ENCODE results near the gene LARGE1. TPM values are rescaled to one million over a fixed set of nuclear protein-coding genes. Genes with fewer than 3 reads are reported as not detected.

Gene LARGE1
- total RNA-seq, 1 donor from 2014 or later = 35.7 TPM

DNA sequence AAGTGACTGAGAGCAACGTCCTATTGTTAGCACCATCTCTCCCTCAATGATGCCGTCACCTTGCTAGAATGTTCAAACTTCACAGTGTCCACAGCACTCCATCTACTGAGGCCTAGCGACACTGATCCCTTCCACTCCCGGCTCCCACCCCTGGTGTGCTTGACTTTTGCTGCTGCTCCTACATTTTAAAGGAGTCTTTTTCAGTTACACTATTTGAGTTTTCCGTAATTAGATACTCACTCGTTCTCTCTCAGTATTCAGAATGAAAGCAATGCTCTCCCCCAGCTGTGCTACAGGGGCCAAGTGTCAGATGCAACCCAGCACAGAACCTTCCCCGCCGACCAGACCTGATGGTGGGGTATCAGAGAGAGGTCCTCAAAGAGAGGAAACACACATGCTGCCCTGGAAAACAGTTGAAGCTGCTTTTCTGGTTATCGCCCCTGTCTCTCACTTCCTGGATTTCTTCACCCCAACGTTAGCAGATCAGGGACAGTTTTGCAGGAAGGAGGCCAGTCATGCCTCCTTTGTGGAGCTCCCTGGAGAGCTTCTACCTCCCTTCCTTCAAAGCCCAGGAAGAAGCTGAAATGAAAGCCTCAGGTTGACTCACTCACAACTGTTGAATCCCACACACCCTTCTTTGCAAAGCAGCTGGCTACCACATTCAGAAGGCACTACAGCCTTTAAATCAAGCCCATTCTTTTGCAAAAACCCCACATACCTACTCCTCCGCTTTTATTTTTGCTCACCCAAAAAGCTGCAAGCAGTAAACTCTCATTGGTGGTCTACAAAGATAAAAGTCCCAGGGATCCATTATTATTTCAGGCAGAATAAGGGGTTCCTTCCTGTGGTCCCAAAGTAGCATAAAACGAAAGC lies 23.5 kb downstream of the LARGE1 start:
- Mint-ChIP-seq H3K27ac (no peak overlapping the region), H3K9me3 (no peaks in the 10 kb centered on the region), H3K27me3 (ENCODE audit: low read depth) (no peaks in the 10 kb centered on the region), H3K4me1 (peaks cover 7% of the 10 kb centered on the region), H3K36me3 (peaks cover 5% of the 10 kb centered on the region), H3K4me3 (no peak overlapping the region)
- TF ChIP-seq, protein P1, sequence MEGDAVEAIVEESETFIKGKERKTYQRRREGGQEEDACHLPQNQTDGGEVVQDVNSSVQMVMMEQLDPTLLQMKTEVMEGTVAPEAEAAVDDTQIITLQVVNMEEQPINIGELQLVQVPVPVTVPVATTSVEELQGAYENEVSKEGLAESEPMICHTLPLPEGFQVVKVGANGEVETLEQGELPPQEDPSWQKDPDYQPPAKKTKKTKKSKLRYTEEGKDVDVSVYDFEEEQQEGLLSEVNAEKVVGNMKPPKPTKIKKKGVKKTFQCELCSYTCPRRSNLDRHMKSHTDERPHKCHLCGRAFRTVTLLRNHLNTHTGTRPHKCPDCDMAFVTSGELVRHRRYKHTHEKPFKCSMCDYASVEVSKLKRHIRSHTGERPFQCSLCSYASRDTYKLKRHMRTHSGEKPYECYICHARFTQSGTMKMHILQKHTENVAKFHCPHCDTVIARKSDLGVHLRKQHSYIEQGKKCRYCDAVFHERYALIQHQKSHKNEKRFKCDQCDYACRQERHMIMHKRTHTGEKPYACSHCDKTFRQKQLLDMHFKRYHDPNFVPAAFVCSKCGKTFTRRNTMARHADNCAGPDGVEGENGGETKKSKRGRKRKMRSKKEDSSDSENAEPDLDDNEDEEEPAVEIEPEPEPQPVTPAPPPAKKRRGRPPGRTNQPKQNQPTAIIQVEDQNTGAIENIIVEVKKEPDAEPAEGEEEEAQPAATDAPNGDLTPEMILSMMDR (IDR thresholded peaks at IDR 0.05; ENCODE audit: unreplicated experiment) = no peak
- DNase-seq (ENCODE audit: low spot score in 2 of 2, unreplicated experiment in 2 of 2) = no peak

GRCh38 chr22:33896154-33896553 lies 24.1 kb downstream of the LARGE1 start:
- Mint-ChIP-seq H3K36me3 (peaks cover 5% of the 10 kb centered on the region), H3K4me1 (peaks cover 7% of the 10 kb centered on the region), H3K27me3 (ENCODE audit: low read depth) (no peaks in the 10 kb centered on the region), H3K27ac (no peak overlapping the region), H3K9me3 (no peaks in the 10 kb centered on the region), H3K4me3 (no peak overlapping the region)
- TF ChIP-seq, protein P1 (IDR thresholded peaks at IDR 0.05; ENCODE audit: unreplicated experiment) = no peak
- DNase-seq (ENCODE audit: low spot score in 2 of 2, unreplicated experiment in 2 of 2) = no peak

- no peak for DNase-seq (ENCODE audit: low spot score in 2 of 2, unreplicated experiment in 2 of 2)
- Mint-ChIP-seq H3K4me1 (peaks cover 7% of the 10 kb centered on the region), H3K36me3 (peaks cover 5% of the 10 kb centered on the region), H3K27ac (no peak overlapping the region), H3K9me3 (no peaks in the 10 kb centered on the region), H3K27me3 (ENCODE audit: low read depth) (no peaks in the 10 kb centered on the region), H3K4me3 (no peak overlapping the region)
- TF ChIP-seq, protein P1 (IDR thresholded peaks at IDR 0.05; ENCODE audit: unreplicated experiment) = no peak
These were observed 24.8 kb downstream of the LARGE1 start for GRCh38 chr22:33895444-33895843.

GRCh38 chr22:33894515-33894914 lies 25.8 kb downstream of the LARGE1 start:
- no peak overlapping the region for H3K4me3 Mint-ChIP-seq
- H3K4me1 Mint-ChIP-seq = peaks cover 7% of the 10 kb centered on the region
- no peak overlapping the region for H3K27ac Mint-ChIP-seq
- H3K9me3 Mint-ChIP-seq = no peaks in the 10 kb centered on the region
- DNase-seq (ENCODE audit: low spot score in 2 of 2, unreplicated experiment in 2 of 2) = no peak
- TF ChIP-seq, protein P1 (IDR thresholded peaks at IDR 0.05; ENCODE audit: unreplicated experiment) = no peak
- no peaks in the 10 kb centered on the region for H3K27me3 Mint-ChIP-seq (ENCODE audit: low read depth)
- peaks cover 5% of the 10 kb centered on the region for H3K36me3 Mint-ChIP-seq

DNA sequence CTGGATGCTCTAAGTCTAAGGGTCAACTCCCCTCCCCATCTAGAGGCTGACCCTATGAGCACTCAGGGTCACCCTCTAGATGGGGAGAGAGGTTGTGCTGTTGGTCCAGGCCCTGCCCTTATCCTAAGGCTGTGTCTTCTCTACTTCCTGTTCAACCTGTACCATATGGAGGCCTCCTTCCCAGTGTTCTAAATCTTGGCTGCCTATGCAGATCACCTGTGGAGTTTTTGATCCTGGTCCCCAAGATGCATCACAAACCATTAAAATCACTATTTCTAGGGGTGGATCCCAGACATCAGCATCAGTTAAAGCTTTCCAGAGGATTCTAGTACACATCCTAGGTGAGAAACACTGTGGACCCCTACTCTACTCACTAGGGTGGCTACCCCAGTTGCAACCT lies 26.2 kb downstream of the LARGE1 start:
- no peak overlapping the region for H3K27ac Mint-ChIP-seq

More for the DNA sequence above, 26.2 kb downstream of the LARGE1 start:
- Mint-ChIP-seq H3K4me1 (peaks cover 7% of the 10 kb centered on the region), H3K36me3 (peaks cover 5% of the 10 kb centered on the region), H3K27me3 (ENCODE audit: low read depth) (no peaks in the 10 kb centered on the region), H3K9me3 (no peaks in the 10 kb centered on the region), H3K4me3 (no peak overlapping the region)
- TF ChIP-seq, protein P1 (IDR thresholded peaks at IDR 0.05; ENCODE audit: unreplicated experiment) = no peak
- no peak for DNase-seq (ENCODE audit: low spot score in 2 of 2, unreplicated experiment in 2 of 2)

All from mesothelial cell of epicardium (in vitro differentiated cells).